SU-DHL-6 (cell line): ENCODE results near the gene CDK14.

Experiments
- H2AFZ ChIP-seq: fragments of 200-600 bp; sonication (generic); 2 replicates; pipeline ENCODE4 v1.6.1; 2014; ENCODE audit warnings: low read depth, mild to moderate bottlenecking, moderate library complexity, mixed read lengths, antibody characterized with exemption, low read length; ENCODE audit not compliant: severe bottlenecking
- H3F3A ChIP-seq: fragments of 200-600 bp; shearing (Covaris generic); 2 replicates; pipeline ENCODE4 v1.6.0; 2016; ENCODE audit warnings: antibody characterized with exemption, mild to moderate bottlenecking; ENCODE audit not compliant: insufficient read depth
- H3K27ac ChIP-seq: fragments of 200-600 bp; sonication (generic); 2 replicates; pipeline ENCODE4 v1.5.1; 2016; ENCODE audit warnings: low read depth, mild to moderate bottlenecking, low read length, moderate library complexity, mixed read lengths
- H3K27me3 ChIP-seq: fragments of 200-600 bp; sonication (generic), shearing (Covaris generic); 2 replicates; pipeline ENCODE4 v1.6.0; 2014; ENCODE audit warnings: mild to moderate bottlenecking, low read length
- H3K36me3 ChIP-seq: fragments of 200-600 bp; sonication (generic); 2 replicates; pipeline ENCODE4 v1.6.1; 2014; ENCODE audit warnings: mild to moderate bottlenecking, low read length, mixed read lengths
- H3K4me2 ChIP-seq: fragments of 300-600, 200-600 bp; shearing (Covaris generic), sonication (generic); 2 replicates; pipeline ENCODE4 v1.6.0; 2014; ENCODE audit warnings: low read length, low read depth, mild to moderate bottlenecking; ENCODE audit not compliant: poor library complexity, severe bottlenecking
- H3K4me3 ChIP-seq: fragments of 200-600 bp; sonication (generic); 2 replicates; pipeline ENCODE4 v1.5.1; 2014; ENCODE audit warnings: antibody characterized with exemption, low read length, mild to moderate bottlenecking, mixed read lengths; ENCODE audit not compliant: insufficient read depth, poor library complexity, severe bottlenecking
- H3K79me2 ChIP-seq: fragments of 200-600 bp; sonication (generic); 2 replicates; pipeline ENCODE4 v1.6.1; 2014; ENCODE audit warnings: mild to moderate bottlenecking, low read length, moderate library complexity; ENCODE audit not compliant: insufficient read depth
- H3K9ac ChIP-seq: fragments of 200-600 bp; sonication (generic); 2 replicates; pipeline ENCODE4 v1.7.0; 2014; ENCODE audit warnings: mild to moderate bottlenecking, low read length
- H3K9me2 ChIP-seq: fragments of 200-600 bp; sonication (generic); replicated peaks from 2 replicates; pipeline ENCODE4 v1.6.1; 2014; ENCODE audit warnings: low read length; ENCODE audit not compliant: insufficient read depth
- H3K9me3 ChIP-seq: fragments of 200-600 bp; sonication (generic); 2 replicates; pipeline ENCODE4 v1.6.1; 2014; ENCODE audit warnings: low read length, mixed read lengths; ENCODE audit not compliant: insufficient read depth
- H4K20me1 ChIP-seq: fragments of 200-600 bp; sonication (generic); 2 replicates; pipeline ENCODE4 v1.6.1; 2014; ENCODE audit warnings: low read depth, mild to moderate bottlenecking, antibody characterized with exemption, low read length, moderate library complexity, mixed read lengths
- CTCF ChIP-seq: fragments of 200-600 bp; sonication (generic); IDR thresholded peaks from one replicate; pipeline ENCODE4 v1.5.1; 2017; ENCODE audit warnings: antibody characterized with exemption, mild to moderate bottlenecking, low read length, moderate library complexity; ENCODE audit not compliant: insufficient read depth, poor library complexity, severe bottlenecking
- EZH2phosphoT487 ChIP-seq: fragments of 200-600 bp; sonication (generic), shearing (Covaris generic); conservative IDR thresholded peaks from 2 replicates; pipeline ENCODE4 v1.6.1; 2018; ENCODE audit warnings: mild to moderate bottlenecking, antibody characterized with exemption, low read length, moderate library complexity, mixed read lengths

CDK14 gene

GRCh38 chr7:91019686-91020385 is 423.7 kb downstream of the CDK14 start:
- Histone ChIP-seq H3F3A (no peaks in the 10 kb centered on the region), H3K4me2 (no peak overlapping the region), H3K27me3 (no peaks in the 10 kb centered on the region), H4K20me1 (no peaks in the 10 kb centered on the region), H3K79me2 (no peaks in the 10 kb centered on the region), H3K9me2 (no peaks in the 10 kb centered on the region), H3K9ac (no peak overlapping the region), H3K9me3 (no peaks in the 10 kb centered on the region), H3K36me3 (0 out of 2 replicates have a peak, but pooled peaks cover 3% of the 10 kb centered on the region), H3K4me3 (no peak overlapping the region), H2AFZ (no peak overlapping the region), H3K27ac (no peak overlapping the region)
- TF ChIP-seq EZH2phosphoT487 (no peak), CTCF (no peak)

- Histone ChIP-seq H3K4me2 (no peak overlapping the region), H3K4me3 (no peak overlapping the region), H3K9me2 (no peaks in the 10 kb centered on the region), H3K9me3 (no peaks in the 10 kb centered on the region), H3K9ac (no peak overlapping the region), H2AFZ (no peak overlapping the region), H4K20me1 (no peaks in the 10 kb centered on the region), H3F3A (no peaks in the 10 kb centered on the region), H3K36me3 (0 out of 2 replicates have a peak, but pooled peaks cover 2% of the 10 kb centered on the region), H3K27ac (no peak overlapping the region), H3K27me3 (no peaks in the 10 kb centered on the region), H3K79me2 (no peaks in the 10 kb centered on the region)
- TF ChIP-seq CTCF (no peak), EZH2phosphoT487 (no peak)
These were observed 424.7 kb downstream of the CDK14 start for GRCh38 chr7:91020636-91021385.

- no peaks in the 10 kb centered on the region for H4K20me1 ChIP-seq
These were observed 425.8 kb downstream of the CDK14 start for GRCh38 chr7:91021956-91022355.

More at GRCh38 chr7:91021956-91022355, 425.8 kb downstream of the CDK14 start:
- no peaks in the 10 kb centered on the region for H3K36me3 ChIP-seq
- no peak overlapping the region for H3K27ac ChIP-seq
- no peaks in the 10 kb centered on the region for H3K9me3 ChIP-seq
- no peaks in the 10 kb centered on the region for H3F3A ChIP-seq
- no peak overlapping the region for H3K4me2 ChIP-seq
- no peak overlapping the region for H3K9ac ChIP-seq
- no peaks in the 10 kb centered on the region for H3K27me3 ChIP-seq
- H3K79me2 ChIP-seq = no peaks in the 10 kb centered on the region
- no peaks in the 10 kb centered on the region for H3K9me2 ChIP-seq
- no peak overlapping the region for H2AFZ ChIP-seq
- H3K4me3 ChIP-seq = no peak overlapping the region
- TF ChIP-seq EZH2phosphoT487 = no peak
- TF ChIP-seq CTCF = no peak
